Femur (tissue), 1 donor: ENCODE results near the gene LCA5L.
"Not testable (repeated sequence)": the region's sequence is repeated elsewhere in the genome, so short reads cannot be mapped to it uniquely, and the experiment has no call there.

Experiments
- DNase-seq: peaks from one replicate; pipeline ENCODE4 v3.0.0-alpha.2; 2017

The LCA5L gene

GRCh38 chr21:39386899-39387298 is 58.7 kb downstream of the LCA5L start:
- no peak for DNase-seq

GRCh38 chr21:39386194-39386593 is 59.4 kb downstream of the LCA5L start:
- DNase-seq, result peak; percentile 51

GRCh38 chr21:39385299-39386145 is 60.1 kb downstream of the LCA5L start:
- DNase-seq, result peak; percentile 90

- no peak for DNase-seq
Observed at GRCh38 chr21:39384674-39385298, 60.8 kb downstream of the LCA5L start.

GRCh38 chr21:39382096-39382495 is 63.5 kb downstream of the LCA5L start:
- DNase-seq, result not testable (repeated sequence)

- DNase-seq, result peak; percentile 22
Observed at GRCh38 chr21:39381009-39381408, 64.6 kb downstream of the LCA5L start.

- DNase-seq, result peak; percentile 97
Observed at GRCh38 chr21:39379986-39380891, 65.3 kb downstream of the LCA5L start.

- no peak for DNase-seq
Observed at GRCh38 chr21:39377444-39378050, 68.0 kb downstream of the LCA5L start.

- no peak for DNase-seq
Observed at GRCh38 chr21:39375446-39375845, 70.1 kb downstream of the LCA5L start.

GRCh38 chr21:39374046-39374445 is 71.5 kb downstream of the LCA5L start:
- no peak for DNase-seq

GRCh38 chr21:39373634-39374033 is 71.9 kb downstream of the LCA5L start:
- peak; percentile 36 for DNase-seq

GRCh38 chr21:39369896-39370288 is 75.7 kb downstream of the LCA5L start:
- not testable (repeated sequence) for DNase-seq

- DNase-seq, result no peak
Observed at GRCh38 chr21:39367783-39368182, 77.8 kb downstream of the LCA5L start.

GRCh38 chr21:39366563-39366962 is 79.0 kb downstream of the LCA5L start:
- no peak for DNase-seq

GRCh38 chr21:39364949-39365348 is 80.6 kb downstream of the LCA5L start:
- DNase-seq, result no peak

- DNase-seq, result no peak
Observed at GRCh38 chr21:39363607-39364555, 81.7 kb downstream of the LCA5L start.

GRCh38 chr21:39362733-39363132 is 82.8 kb downstream of the LCA5L start:
- DNase-seq, result no peak

- no peak for DNase-seq
Observed at GRCh38 chr21:39359382-39359781, 86.2 kb downstream of the LCA5L start.
